PFSK-1 (cell line): Measurements from ENCODE around the gene RPA3.

ENCODE experiments used
- FOXP2 ChIP-seq: optimal IDR thresholded peaks from 2 replicates; pipeline ENCODE3; 2011; ENCODE audit warnings: borderline replicate concordance, control low read depth, inconsistent platforms; ENCODE audit not compliant: insufficient read depth; ENCODE audit errors: extremely low read length, extremely low read depth
- POLR2AphosphoS5 ChIP-seq: IDR thresholded peaks from 2 replicates; pipeline ENCODE4 v1.6.1; 2012; ENCODE audit warnings: low read depth, mild to moderate bottlenecking, control low read depth, low read length, moderate library complexity
- SIN3A ChIP-seq: IDR thresholded peaks from 2 replicates; pipeline ENCODE4 v1.6.1; 2012; ENCODE audit warnings: mild to moderate bottlenecking, low read length, moderate library complexity, borderline replicate concordance; ENCODE audit not compliant: insufficient read depth
- TAF1 ChIP-seq: IDR thresholded peaks from 2 replicates; pipeline ENCODE4 v1.6.1; 2012; ENCODE audit warnings: low read length, control low read depth, borderline replicate concordance; ENCODE audit not compliant: insufficient read depth
- TF ChIP-seq, protein P1 (sequence below), 2 experiments: IDR thresholded peaks; 2 replicates each; pipeline versions ENCODE4 v1.6.1 to v1.8.0; 2011 to 2012; ENCODE audit warnings: low read depth in 2 of 2, low read length in 2 of 2, control low read depth in 1 of 2, inconsistent platforms in 1 of 2, mild to moderate bottlenecking in 1 of 2, moderate library complexity in 1 of 2; ENCODE audit not compliant: insufficient read depth in 1 of 2

The RPA3 gene

DNA sequence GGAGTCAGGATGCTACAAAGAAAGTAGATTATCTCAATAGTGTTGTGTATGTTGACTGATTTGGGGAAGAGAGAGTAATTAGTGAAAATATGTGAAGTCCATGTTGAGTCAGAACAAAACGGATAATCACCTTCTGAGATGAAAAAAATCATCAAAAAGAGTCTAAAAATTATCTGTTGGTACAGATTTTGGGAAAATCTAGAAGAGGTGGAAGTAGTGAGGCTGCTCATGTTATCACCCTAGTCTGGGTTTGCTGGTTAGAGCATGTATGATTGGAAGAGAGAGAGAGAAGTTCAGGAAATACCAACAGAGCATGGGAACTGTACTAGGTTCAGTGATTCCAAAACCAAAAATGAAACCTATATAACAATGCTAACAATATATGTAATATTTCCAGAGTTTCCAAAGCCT, 12.3 kb downstream of the RPA3 start:
- TF ChIP-seq FOXP2 = no peak
- TF ChIP-seq SIN3A = no peak
- no peak for TF ChIP-seq POLR2AphosphoS5

DNA sequence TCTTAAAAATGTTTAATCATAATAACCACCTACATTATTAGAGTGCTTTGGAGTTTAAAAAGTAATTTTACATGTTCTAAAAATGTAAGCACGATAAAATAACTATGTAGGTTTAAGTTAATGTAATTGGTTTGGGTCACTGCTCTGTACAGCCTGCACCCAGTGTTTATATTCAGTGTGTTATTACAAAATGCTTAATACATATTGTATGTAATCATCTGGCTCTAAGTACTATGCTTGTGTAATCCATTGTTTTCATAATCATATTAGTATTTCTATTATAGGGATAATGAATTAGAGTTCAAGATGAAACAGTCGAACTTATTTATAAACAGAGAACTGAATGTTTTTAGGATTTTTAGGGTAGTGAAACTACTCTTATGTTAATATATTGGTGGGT, 13.1 kb downstream of the RPA3 start:
- TF ChIP-seq SIN3A (no peak), POLR2AphosphoS5 (no peak), FOXP2 (no peak), TAF1 (no peak)
- TF ChIP-seq, protein P1, sequence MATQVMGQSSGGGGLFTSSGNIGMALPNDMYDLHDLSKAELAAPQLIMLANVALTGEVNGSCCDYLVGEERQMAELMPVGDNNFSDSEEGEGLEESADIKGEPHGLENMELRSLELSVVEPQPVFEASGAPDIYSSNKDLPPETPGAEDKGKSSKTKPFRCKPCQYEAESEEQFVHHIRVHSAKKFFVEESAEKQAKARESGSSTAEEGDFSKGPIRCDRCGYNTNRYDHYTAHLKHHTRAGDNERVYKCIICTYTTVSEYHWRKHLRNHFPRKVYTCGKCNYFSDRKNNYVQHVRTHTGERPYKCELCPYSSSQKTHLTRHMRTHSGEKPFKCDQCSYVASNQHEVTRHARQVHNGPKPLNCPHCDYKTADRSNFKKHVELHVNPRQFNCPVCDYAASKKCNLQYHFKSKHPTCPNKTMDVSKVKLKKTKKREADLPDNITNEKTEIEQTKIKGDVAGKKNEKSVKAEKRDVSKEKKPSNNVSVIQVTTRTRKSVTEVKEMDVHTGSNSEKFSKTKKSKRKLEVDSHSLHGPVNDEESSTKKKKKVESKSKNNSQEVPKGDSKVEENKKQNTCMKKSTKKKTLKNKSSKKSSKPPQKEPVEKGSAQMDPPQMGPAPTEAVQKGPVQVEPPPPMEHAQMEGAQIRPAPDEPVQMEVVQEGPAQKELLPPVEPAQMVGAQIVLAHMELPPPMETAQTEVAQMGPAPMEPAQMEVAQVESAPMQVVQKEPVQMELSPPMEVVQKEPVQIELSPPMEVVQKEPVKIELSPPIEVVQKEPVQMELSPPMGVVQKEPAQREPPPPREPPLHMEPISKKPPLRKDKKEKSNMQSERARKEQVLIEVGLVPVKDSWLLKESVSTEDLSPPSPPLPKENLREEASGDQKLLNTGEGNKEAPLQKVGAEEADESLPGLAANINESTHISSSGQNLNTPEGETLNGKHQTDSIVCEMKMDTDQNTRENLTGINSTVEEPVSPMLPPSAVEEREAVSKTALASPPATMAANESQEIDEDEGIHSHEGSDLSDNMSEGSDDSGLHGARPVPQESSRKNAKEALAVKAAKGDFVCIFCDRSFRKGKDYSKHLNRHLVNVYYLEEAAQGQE (IDR thresholded peaks at IDR 0.05; ENCODE audit: insufficient read depth in 1 of 2, low read depth in 2 of 2, low read length in 2 of 2) = no peak

DNA sequence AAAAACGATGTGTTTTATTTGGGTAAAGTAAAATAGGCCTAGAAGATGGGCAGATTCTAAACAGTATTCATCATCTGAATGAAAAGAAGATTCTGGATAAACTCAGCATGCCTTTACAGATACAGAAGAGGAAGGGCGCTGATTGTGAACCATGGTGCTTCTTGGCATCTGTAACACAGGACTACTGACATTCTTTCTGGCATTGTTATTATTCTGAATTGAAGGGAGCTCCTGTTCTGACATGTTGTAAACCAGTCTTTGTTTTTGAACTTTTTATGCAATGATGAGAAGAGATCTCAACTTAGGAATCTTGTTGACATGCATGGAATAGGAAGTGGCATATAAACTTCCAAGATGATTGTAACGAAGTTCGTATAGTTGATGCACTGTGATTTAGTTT, 13.5 kb downstream of the RPA3 start:
- no peak for TF ChIP-seq SIN3A
- no peak for TF ChIP-seq FOXP2
- no peak for TF ChIP-seq TAF1
- TF ChIP-seq POLR2AphosphoS5 = no peak
- TF ChIP-seq, protein P1 (IDR thresholded peaks at IDR 0.05; ENCODE audit: insufficient read depth in 1 of 2, low read depth in 2 of 2, low read length in 2 of 2) = no peak

DNA sequence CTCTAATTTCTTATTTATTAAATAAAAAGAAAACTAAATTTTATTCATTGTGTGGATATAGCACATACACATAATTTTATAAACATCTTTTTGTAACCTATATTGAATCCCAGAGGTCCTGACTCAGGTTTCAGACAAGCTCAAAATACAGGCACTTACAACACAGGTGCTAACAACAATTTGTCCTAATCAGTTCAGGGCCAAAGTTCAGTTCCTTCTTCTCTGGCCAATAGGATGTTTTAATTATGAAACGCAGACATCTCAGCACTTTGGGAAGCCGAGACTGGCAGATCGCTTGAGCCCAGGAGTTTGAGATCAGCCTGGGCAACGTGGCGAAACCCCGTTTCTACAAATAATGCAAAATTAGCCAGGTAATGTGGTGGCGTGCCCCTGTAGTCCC, 15.0 kb downstream of the RPA3 start:
- TF ChIP-seq SIN3A (no peak), FOXP2 (no peak), TAF1 (no peak), POLR2AphosphoS5 (no peak)
- TF ChIP-seq, protein P1 (IDR thresholded peaks at IDR 0.05; ENCODE audit: insufficient read depth in 1 of 2, low read depth in 2 of 2, low read length in 2 of 2) = no peak

DNA sequence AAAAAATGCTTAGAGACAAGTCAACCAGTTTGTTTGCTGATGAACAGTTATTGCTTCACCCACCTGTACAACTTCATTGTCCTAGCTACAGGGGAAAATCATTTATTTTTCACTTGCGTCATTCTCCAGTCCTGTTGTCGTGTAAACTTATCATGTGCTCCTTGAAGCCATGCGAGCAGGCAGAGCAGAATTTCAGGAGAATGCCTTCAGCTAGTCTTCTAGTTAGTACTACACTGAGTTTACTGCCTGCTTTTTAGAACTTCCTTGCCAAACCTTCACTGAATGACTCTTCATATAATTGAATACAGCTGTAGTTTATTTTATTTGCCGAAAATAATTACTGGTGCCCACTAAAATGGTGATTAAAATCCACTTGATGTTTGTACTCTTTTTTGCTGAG, 15.6 kb downstream of the RPA3 start:
- TF ChIP-seq POLR2AphosphoS5 (no peak), FOXP2 (no peak), SIN3A (no peak), TAF1 (no peak)
- TF ChIP-seq, protein P1 (IDR thresholded peaks at IDR 0.05; ENCODE audit: insufficient read depth in 1 of 2, low read depth in 2 of 2, low read length in 2 of 2) = no peak
